Gastroesophageal sphincter (tissue), 4 donors: ENCODE data around the gene MTMR4. TPM values are rescaled to one million over a fixed set of nuclear protein-coding genes. Genes with fewer than 3 reads are reported as not detected.

Experiments
- ATAC-seq: fragments of 150-250 bp; one replicate; pipeline ENCODE4 v1.9.1; 2016; ENCODE audit warnings: mild to moderate bottlenecking, moderate library complexity
- H3K27ac ChIP-seq, 4 donors: fragments of 200-600 bp; sonication (generic) in 3 of 4; 1 replicate in 3 of 4; 2 replicates in 1 of 4; pipeline ENCODE4 v1.5.1; 2016 to 2019
- H3K27me3 ChIP-seq: fragments of 200-600 bp; sonication (generic); one replicate; pipeline ENCODE4 v1.5.1; 2019
- H3K36me3 ChIP-seq, 2 donors: fragments of 200-600 bp; sonication (generic); one replicate each; pipeline ENCODE4 v1.5.1; 2019; ENCODE audit warnings: control low read depth in 1 of 2
- H3K4me1 ChIP-seq, 3 donors: fragments of 200-600 bp; sonication (generic); 1 replicate in 2 of 3; 2 replicates in 1 of 3; pipeline ENCODE4 v1.5.1; 2016 to 2019; ENCODE audit warnings: control low read depth in 2 of 3
- H3K4me3 ChIP-seq, 2 donors: fragments of 200-600 bp; sonication (generic); one replicate each; pipeline ENCODE4 v1.5.1; 2019; ENCODE audit warnings: mild to moderate bottlenecking in 1 of 2, moderate library complexity in 1 of 2
- H3K9me3 ChIP-seq, 3 donors: fragments of 200-600 bp; sonication (generic); one replicate each; pipeline ENCODE4 v1.5.1; 2017 to 2019; ENCODE audit warnings: control low read depth in 2 of 3
- CTCF ChIP-seq, 4 experiments: fragments of 200-600 bp in 2 of 4; fragments of 450-650 bp in 2 of 4; sonication (generic) in 1 of 4; IDR thresholded peaks; one replicate each; pipeline ENCODE4 v1.5.1; 2017 to 2019; ENCODE audit warnings: antibody characterized with exemption in 4 of 4, mild to moderate bottlenecking in 2 of 4, moderate library complexity in 2 of 4
- EP300 ChIP-seq: sonication (generic); formaldehyde crosslinking; IDR thresholded peaks from one replicate; pipeline ENCODE4 v1.6.1; 2017; ENCODE audit warnings: antibody characterized with exemption, mild to moderate bottlenecking
- POLR2A ChIP-seq, 2 donors: fragments of 450-650 bp; IDR thresholded peaks; one replicate each; pipeline ENCODE4 v1.6.1; 2017; ENCODE audit warnings: antibody characterized with exemption in 2 of 2, mild to moderate bottlenecking in 2 of 2, moderate library complexity in 1 of 2
- POLR2AphosphoS5 ChIP-seq: sonication (generic); formaldehyde crosslinking; IDR thresholded peaks from one replicate; pipeline ENCODE4 v1.6.1; 2017; ENCODE audit warnings: antibody characterized with exemption
- WGBS, 2 donors: methylation state at CpG; one replicate each; pipeline ENCODE4 v1.1.5; 2018; ENCODE audit warnings: low coverage in 1 of 2; 5-methylcytosine and 5-hydroxymethylcytosine counted together
- total RNA-seq, 4 donors: library from RNA; depleted of rRNA; stranded (reverse); fragments of >200 nt; gene quantifications; one replicate each; pipeline ENCODE4 v1.1.0, GENCODE V29; 2016

Gene MTMR4
- total RNA-seq, 4 donors from 2014 or later: 31.6 to 36.5 (median 35.3) TPM

GRCh38 chr17:58468944-58469343 lies 45.5 kb downstream of the MTMR4 start:
- Histone ChIP-seq H3K27ac (no peak overlapping the region), H3K4me3 (no peak overlapping the region), H3K27me3 (peaks cover 8% of the 10 kb centered on the region), H3K4me1 (no peaks in the 10 kb centered on the region), H3K36me3 (no peaks in the 10 kb centered on the region), H3K9me3 (no peaks in the 10 kb centered on the region)
- no peak for ATAC-seq
- 46 to 59% methylated on average over 3 of the region's 3 CpGs for WGBS, 2 donors
- no peak for TF ChIP-seq EP300
- TF ChIP-seq POLR2AphosphoS5: no peak
- no peak for TF ChIP-seq CTCF (IDR thresholded peaks at IDR 0.05)

GRCh38 chr17:58455491-58455890 lies 58.9 kb downstream of the MTMR4 start:
- no peak for ATAC-seq
- H3K36me3 ChIP-seq: no peaks in the 10 kb centered on the region
- H3K4me3 ChIP-seq: no peak overlapping the region
- TF ChIP-seq CTCF (IDR thresholded peaks at IDR 0.05): no peak
- TF ChIP-seq EP300: no peak
- TF ChIP-seq POLR2AphosphoS5: no peak
- no peak for TF ChIP-seq POLR2A (IDR thresholded peaks at IDR 0.05)
- H3K9me3 ChIP-seq: no peaks in the 10 kb centered on the region
- no peak overlapping the region for H3K27ac ChIP-seq
- no peaks in the 10 kb centered on the region for H3K27me3 ChIP-seq
- H3K4me1 ChIP-seq: no peaks in the 10 kb centered on the region

GRCh38 chr17:58452738-58453137 lies 61.7 kb downstream of the MTMR4 start:
- WGBS, 2 donors: 83 to 100% methylated on average over 1 of the region's 1 CpG
- no peak for TF ChIP-seq POLR2A (IDR thresholded peaks at IDR 0.05)
- TF ChIP-seq POLR2AphosphoS5: no peak
- no peak for TF ChIP-seq CTCF (IDR thresholded peaks at IDR 0.05)
- no peak for TF ChIP-seq EP300
- no peaks in the 10 kb centered on the region for H3K4me1 ChIP-seq
- no peaks in the 10 kb centered on the region for H3K36me3 ChIP-seq
- no peaks in the 10 kb centered on the region for H3K9me3 ChIP-seq
- no peak overlapping the region for H3K27ac ChIP-seq
- no peaks in the 10 kb centered on the region for H3K27me3 ChIP-seq
- no peak for ATAC-seq
- no peak overlapping the region for H3K4me3 ChIP-seq

- Histone ChIP-seq H3K27ac (no peak overlapping the region), H3K4me3 (no peak overlapping the region), H3K36me3 (no peaks in the 10 kb centered on the region), H3K9me3 (no peaks in the 10 kb centered on the region), H3K27me3 (no peaks in the 10 kb centered on the region), H3K4me1 (no peaks in the 10 kb centered on the region)
- 40 to 72% methylated on average over 1 to 5 of the region's 9 CpGs for WGBS, 2 donors
- no peak for TF ChIP-seq POLR2AphosphoS5
- no peak for TF ChIP-seq EP300
- TF ChIP-seq CTCF (IDR thresholded peaks at IDR 0.05): peak in 2 of 4 experiments; percentile 25 to 47
- TF ChIP-seq POLR2A (IDR thresholded peaks at IDR 0.05): no peak
- ATAC-seq: peak; percentile 61
Measured at GRCh38 chr17:58447039-58447975, 67.1 kb downstream of the MTMR4 start.

GRCh38 chr17:58446086-58446485 lies 68.4 kb downstream of the MTMR4 start:
- Histone ChIP-seq H3K9me3 (no peaks in the 10 kb centered on the region), H3K27ac (no peak overlapping the region), H3K4me3 (no peak overlapping the region), H3K27me3 (no peaks in the 10 kb centered on the region), H3K4me1 (no peaks in the 10 kb centered on the region), H3K36me3 (no peaks in the 10 kb centered on the region)
- TF ChIP-seq POLR2A (IDR thresholded peaks at IDR 0.05) (no peak), POLR2AphosphoS5 (no peak), CTCF (IDR thresholded peaks at IDR 0.05) (no peak), EP300 (no peak)
- ATAC-seq: no peak
- WGBS, 2 donors: 53 to 80% methylated on average over 2 to 6 of the region's 6 CpGs
